Anterior cingulate cortex (tissue), 58 donors: Measurements from ENCODE around the gene C11orf52.

ENCODE experiments used
- DNase-seq, 58 donors: peaks; one replicate each; lab custom pipeline; 2025; lab: John Stamatoyannopoulos, UW

C11orf52 gene

GRCh38 chr11:111961389-111962300, 42.9 kb downstream of the C11orf52 start:
- no peak for DNase-seq

- no peak for DNase-seq
These were observed 45.2 kb downstream of the C11orf52 start for GRCh38 chr11:111963931-111964340.

DNA sequence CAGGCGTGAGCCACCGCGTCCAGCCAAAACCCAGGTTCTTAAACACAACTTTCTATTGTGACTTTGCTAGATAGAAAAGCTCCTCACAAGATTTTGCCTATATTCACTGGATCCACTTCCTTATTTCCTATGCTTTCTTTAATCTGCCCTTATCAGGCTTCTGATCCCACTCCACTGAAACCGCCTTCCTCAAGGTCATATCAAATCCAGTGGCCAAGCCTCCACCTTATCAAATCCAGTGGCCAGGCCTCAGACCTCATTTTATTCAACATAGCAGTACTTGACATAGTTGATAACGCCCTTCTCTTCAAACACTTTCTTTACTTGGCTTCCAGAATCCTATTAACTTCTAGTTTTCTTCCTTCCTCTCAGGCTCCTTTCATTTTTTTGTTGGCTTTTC, 48.0 kb downstream of the C11orf52 start:
- no peak for DNase-seq

- DNase-seq: no peak
These were observed 48.9 kb downstream of the C11orf52 start for GRCh38 chr11:111967649-111968048.

- no peak for DNase-seq
These were observed 50.6 kb downstream of the C11orf52 start for GRCh38 chr11:111969344-111969743.

GRCh38 chr11:111974446-111974845, 55.7 kb downstream of the C11orf52 start:
- DNase-seq: no peak

GRCh38 chr11:111975076-111975806, 56.5 kb downstream of the C11orf52 start:
- DNase-seq: peak in 13 of 58 donors; percentile 1 to 48 (median 21)

GRCh38 chr11:111976119-111976766, 57.5 kb downstream of the C11orf52 start:
- DNase-seq: peak in 3 of 58 donors; percentile 22 to 44 (median 22)
